Tibial artery (tissue), 4 donors: ENCODE results near the gene NAA30.
"Not testable (repeated sequence)": the region's sequence is repeated elsewhere in the genome, so short reads cannot be mapped to it uniquely, and the experiment has no call there.

Experiments
- DNase-seq, 2 donors: peaks; one replicate each; pipeline ENCODE4 v3.0.0-alpha.2; 2019
- H3K27ac ChIP-seq, 2 donors: fragments of 200-600 bp; sonication (generic) in 1 of 2; 1 replicate in 1 of 2; 2 replicates in 1 of 2; pipeline ENCODE4 v1.5.1; 2018 to 2019; ENCODE audit warnings: mild to moderate bottlenecking in 1 of 2
- H3K27me3 ChIP-seq, 2 donors: fragments of 200-600 bp; sonication (generic) in 1 of 2; one replicate each; pipeline versions ENCODE4 v1.5.1 to v1.6.0; 2016 to 2019
- H3K36me3 ChIP-seq, 3 donors: fragments of 200-600 bp; sonication (generic) in 2 of 3; one replicate each; pipeline ENCODE4 v1.5.1; 2016 to 2019; ENCODE audit warnings: mild to moderate bottlenecking in 2 of 3
- H3K4me1 ChIP-seq, 4 donors: fragments of 200-600 bp; sonication (generic) in 2 of 4; 1 replicate in 3 of 4; 2 replicates in 1 of 4; pipeline ENCODE4 v1.5.1; 2016 to 2019
- H3K4me3 ChIP-seq, 2 donors: fragments of 200-600 bp; sonication (generic) in 1 of 2; 1 replicate in 1 of 2; 2 replicates in 1 of 2; pipeline ENCODE4 v1.5.1; 2018 to 2019; ENCODE audit warnings: mild to moderate bottlenecking in 2 of 2
- H3K9me3 ChIP-seq, 3 donors: fragments of 200-600 bp; sonication (generic) in 1 of 3; one replicate each; pipeline ENCODE4 v1.5.1; 2016 to 2019
- CTCF ChIP-seq, 2 experiments: fragments of 200-600 bp in 1 of 2; fragments of 450-650 bp in 1 of 2; IDR thresholded peaks; one replicate each; pipeline ENCODE4 v1.5.1; 2017 to 2019; ENCODE audit warnings: antibody characterized with exemption in 2 of 2, mild to moderate bottlenecking in 1 of 2, moderate library complexity in 1 of 2
- intact Hi-C: fragments of 100-400 bp; cut with DNase I; formaldehyde crosslinking; loops from one replicate; pipeline ENCODE4 v1.15.0; 2023; ENCODE audit warnings: low total_unique reads

NAA30 gene

GRCh38 chr14:57355081-57355800 is 35.1 kb upstream of the NAA30 start:
- Histone ChIP-seq H3K36me3 (no peaks in the 10 kb centered on the region), H3K4me3 (no peak overlapping the region), H3K4me1 (no peaks in the 10 kb centered on the region), H3K27me3 (no peaks in the 10 kb centered on the region), H3K9me3 (no peaks in the 10 kb centered on the region), H3K27ac (no peak overlapping the region)
- TF ChIP-seq CTCF (IDR thresholded peaks at IDR 0.05) = no peak
- DNase-seq = no peak
- intact Hi-C loops = no loop called here

- Histone ChIP-seq H3K27me3 (peaks cover 0 to 4% of the 10 kb centered on the region in 2 donors), H3K9me3 (no peaks in the 10 kb centered on the region), H3K27ac (no peak overlapping the region), H3K36me3 (no peaks in the 10 kb centered on the region), H3K4me1 (no peaks in the 10 kb centered on the region), H3K4me3 (no peak overlapping the region)
- intact Hi-C loops = no loop called here
- no peak for DNase-seq
- no peak for TF ChIP-seq CTCF (IDR thresholded peaks at IDR 0.05)
These were observed 28.0 kb upstream of the NAA30 start for GRCh38 chr14:57362361-57362760.

GRCh38 chr14:57364659-57365450 is 25.5 kb upstream of the NAA30 start:
- Histone ChIP-seq H3K36me3 (no peaks in the 10 kb centered on the region), H3K4me1 (no peaks in the 10 kb centered on the region), H3K9me3 (no peaks in the 10 kb centered on the region), H3K27ac (no peak overlapping the region), H3K27me3 (peaks cover 0 to 4% of the 10 kb centered on the region in 2 donors), H3K4me3 (no peak overlapping the region)
- no peak for DNase-seq
- TF ChIP-seq CTCF (IDR thresholded peaks at IDR 0.05) = no peak
- intact Hi-C loops = no loop called here

GRCh38 chr14:57370187-57370586 is 20.2 kb upstream of the NAA30 start:
- H3K9me3 ChIP-seq, H3K4me3 ChIP-seq, H3K36me3 ChIP-seq, H3K27ac ChIP-seq, H3K4me1 ChIP-seq, DNase-seq, intact Hi-C loops, H3K27me3 ChIP-seq: not testable (repeated sequence)

- H3K4me3 ChIP-seq = no peak overlapping the region
- TF ChIP-seq CTCF (IDR thresholded peaks at IDR 0.05) = no peak
- no peaks in the 10 kb centered on the region for H3K9me3 ChIP-seq
These were observed 19.4 kb upstream of the NAA30 start for GRCh38 chr14:57371013-57371412.

GRCh38 chr14:57375156-57375555 is 15.2 kb upstream of the NAA30 start:
- no peak for DNase-seq
- H3K36me3 ChIP-seq = no peaks in the 10 kb centered on the region
- intact Hi-C loops = no loop called here
- no peak overlapping the region for H3K27ac ChIP-seq
- no peak overlapping the region for H3K4me3 ChIP-seq
- no peak for TF ChIP-seq CTCF (IDR thresholded peaks at IDR 0.05)
- H3K9me3 ChIP-seq = no peaks in the 10 kb centered on the region
- no peaks in the 10 kb centered on the region for H3K27me3 ChIP-seq
- H3K4me1 ChIP-seq = no peaks in the 10 kb centered on the region

More at GRCh38 chr14:57371013-57371412, 19.4 kb upstream of the NAA30 start:
- DNase-seq = no peak
- no peaks in the 10 kb centered on the region for H3K4me1 ChIP-seq
- no peaks in the 10 kb centered on the region for H3K36me3 ChIP-seq
- intact Hi-C loops = no loop called here
- no peak overlapping the region for H3K27ac ChIP-seq
- H3K27me3 ChIP-seq = peaks cover 0 to under 1% of the 10 kb centered on the region in 2 donors
